HCT116 (cell line): ENCODE results near the gene HAUS8.

Experiments
- CTCF ChIP-seq, 3 experiments: fragments of 200-600 bp in 1 of 3; sonication (generic) in 1 of 3; IDR thresholded peaks in 2 of 3; conservative IDR thresholded peaks in 1 of 3; 2 replicates each; pipeline ENCODE4 v1.5.1; 2012 to 2017; ENCODE audit warnings: low read depth in 2 of 3, low read length in 2 of 3, antibody characterized with exemption in 1 of 3, borderline replicate concordance in 1 of 3, control low read depth in 1 of 3, mild to moderate bottlenecking in 1 of 3, mixed read lengths in 1 of 3, mixed run types in 1 of 3, moderate library complexity in 1 of 3; ENCODE audit not compliant: insufficient read depth in 1 of 3
- EZH2 ChIP-seq: fragments of 200-600 bp; sonication (generic); IDR thresholded peaks from 2 replicates; pipeline ENCODE4 v1.6.1; 2017; ENCODE audit warnings: antibody characterized with exemption, mixed run types
- TF ChIP-seq, protein P1 (sequence below): IDR thresholded peaks from 2 replicates; pipeline ENCODE4 v1.6.1; 2012

DNA sequence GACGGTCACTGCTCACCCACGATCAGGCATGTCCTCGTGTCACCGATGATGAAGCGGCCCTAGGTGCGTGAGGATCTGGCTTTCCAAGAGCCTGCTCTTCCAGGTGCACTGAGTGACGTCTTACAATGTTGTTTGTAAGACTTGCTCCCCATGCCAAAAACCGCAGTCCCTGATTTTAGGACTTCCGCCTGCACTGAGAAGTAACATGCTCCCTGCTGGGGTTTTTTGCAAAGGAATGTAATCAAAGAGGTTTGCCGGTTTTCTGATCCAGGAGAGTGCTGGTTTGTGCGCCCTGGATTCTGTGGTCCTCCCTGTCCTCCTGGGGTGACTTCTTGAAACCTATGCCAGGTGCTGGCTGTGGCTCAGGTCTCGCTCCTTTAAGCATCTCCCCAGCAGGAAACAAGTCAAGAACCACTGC, 39.2 kb upstream of the HAUS8 start:
- TF ChIP-seq, protein P1, sequence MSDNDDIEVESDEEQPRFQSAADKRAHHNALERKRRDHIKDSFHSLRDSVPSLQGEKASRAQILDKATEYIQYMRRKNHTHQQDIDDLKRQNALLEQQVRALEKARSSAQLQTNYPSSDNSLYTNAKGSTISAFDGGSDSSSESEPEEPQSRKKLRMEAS, result no peak
- no peak for TF ChIP-seq EZH2
- no peak for TF ChIP-seq CTCF (IDR thresholded peaks at IDR 0.05 in 2 of 3, conservative IDR thresholded peaks at IDR 0.05 in 1 of 3; ENCODE audit: borderline replicate concordance in 1 of 3, insufficient read depth in 1 of 3, low read depth in 2 of 3, low read length in 2 of 3)
